ENCODE measurements around the gene WWC2. TPM values are rescaled to one million over a fixed set of nuclear protein-coding genes. Genes with fewer than 3 reads are reported as not detected.
"Not testable (repeated sequence)": the region's sequence is repeated elsewhere in the genome, so short reads cannot be mapped to it uniquely, and the experiment has no call there.

The WWC2 gene
- total RNA-seq, 1 experiment from 2014 or later: 82.8 TPM

- ChIA-PET POLR2A (ENCODE audit: low non-redundant PET) (no interaction called here), CTCF (no interaction called here)
- no peaks in the 10 kb centered on the region for H3K27me3 ChIP-seq (replicated peaks; ENCODE audit: insufficient read depth, low read depth, low read length, poor library complexity)
- TF ChIP-seq CTCF (conservative IDR thresholded peaks at IDR 0.05; ENCODE audit: low read depth, low read length): no peak
- no peak for TF ChIP-seq EZH2 (IDR thresholded peaks at IDR 0.05; ENCODE audit: borderline replicate concordance, low read depth, low read length, poor library complexity, severe bottlenecking)
- no peak for DNase-seq (ENCODE audit: low spot score)
- H3K4me3 ChIP-seq (ENCODE audit: low read depth, low read length, poor library complexity, severe bottlenecking): no peak overlapping the region
- peaks cover 4% of the 10 kb centered on the region for H3K9me3 ChIP-seq (ENCODE audit: low read depth, low read length, poor library complexity, severe bottlenecking)
- BruUV-seq (replicated peaks): no TSS peak
- H3K36me3 ChIP-seq (ENCODE audit: insufficient read depth, low read length, poor library complexity, severe bottlenecking): peaks cover 5% of the 10 kb centered on the region
- no peaks in the 10 kb centered on the region for H3K4me1 ChIP-seq (ENCODE audit: insufficient read depth, low read length, poor library complexity, severe bottlenecking)
- intact Hi-C loops (cut with micrococcal nuclease; ENCODE audit: unreplicated experiment): no loop called here
- H3K27ac ChIP-seq (ENCODE audit: low read depth, low read length, poor library complexity, severe bottlenecking): no peak overlapping the region
These were observed 222.5 kb downstream of the WWC2 start for GRCh38 chr4:183321516-183321915.

GRCh38 chr4:183322326-183322725 is 223.3 kb downstream of the WWC2 start, which contains the start of gene CLDN24:
Gene CLDN24 (minus strand): TSS chr4:183322426. CDS start chr4:183322426, 0 bp downstream.
- intact Hi-C loops (cut with micrococcal nuclease; ENCODE audit: unreplicated experiment): no loop called here
- no peaks in the 10 kb centered on the region for H3K27me3 ChIP-seq (replicated peaks; ENCODE audit: insufficient read depth, low read depth, low read length, poor library complexity)
- POLR2A ChIA-PET (ENCODE audit: low non-redundant PET): no interaction called here
- no peaks in the 10 kb centered on the region for H3K4me1 ChIP-seq (ENCODE audit: insufficient read depth, low read length, poor library complexity, severe bottlenecking)
- no peak within 1 kb of the TSS for H3K4me3 ChIP-seq (ENCODE audit: low read depth, low read length, poor library complexity, severe bottlenecking)
- H3K9me3 ChIP-seq (ENCODE audit: low read depth, low read length, poor library complexity, severe bottlenecking): peaks cover 4% of the 10 kb centered on the region
- peaks cover 3% of the 10 kb centered on the region for H3K36me3 ChIP-seq (ENCODE audit: insufficient read depth, low read length, poor library complexity, severe bottlenecking)
- CTCF ChIA-PET: no interaction called here
- no peak within 1 kb of the TSS for H3K27ac ChIP-seq (ENCODE audit: low read depth, low read length, poor library complexity, severe bottlenecking)
- TF ChIP-seq CTCF (conservative IDR thresholded peaks at IDR 0.05; ENCODE audit: low read depth, low read length) (no peak), EZH2 (IDR thresholded peaks at IDR 0.05; ENCODE audit: borderline replicate concordance, low read depth, low read length, poor library complexity, severe bottlenecking) (no peak)
- no TSS peak for BruUV-seq (replicated peaks)
- DNase-seq (ENCODE audit: low spot score): no peak

- peaks cover 4% of the 10 kb centered on the region for H3K9me3 ChIP-seq (ENCODE audit: low read depth, low read length, poor library complexity, severe bottlenecking)
- H3K36me3 ChIP-seq (ENCODE audit: insufficient read depth, low read length, poor library complexity, severe bottlenecking): peaks cover 3% of the 10 kb centered on the region
- ChIA-PET CTCF (no interaction called here), POLR2A (ENCODE audit: low non-redundant PET) (no interaction called here)
- no peak overlapping the region for H3K4me3 ChIP-seq (ENCODE audit: low read depth, low read length, poor library complexity, severe bottlenecking)
- TF ChIP-seq EZH2 (IDR thresholded peaks at IDR 0.05; ENCODE audit: borderline replicate concordance, low read depth, low read length, poor library complexity, severe bottlenecking): no peak
- TF ChIP-seq CTCF (conservative IDR thresholded peaks at IDR 0.05; ENCODE audit: low read depth, low read length): no peak
- H3K27ac ChIP-seq (ENCODE audit: low read depth, low read length, poor library complexity, severe bottlenecking): no peak overlapping the region
- intact Hi-C loops (cut with micrococcal nuclease; ENCODE audit: unreplicated experiment): no loop called here
- BruUV-seq (replicated peaks): no TSS peak
- H3K4me1 ChIP-seq (ENCODE audit: insufficient read depth, low read length, poor library complexity, severe bottlenecking): no peaks in the 10 kb centered on the region
- H3K27me3 ChIP-seq (replicated peaks; ENCODE audit: insufficient read depth, low read depth, low read length, poor library complexity): no peaks in the 10 kb centered on the region
- DNase-seq (ENCODE audit: low spot score): no peak
These were observed 224.2 kb downstream of the WWC2 start for GRCh38 chr4:183323295-183323694.

- H3K4me1 ChIP-seq (ENCODE audit: insufficient read depth, low read length, poor library complexity, severe bottlenecking); H3K27me3 ChIP-seq (replicated peaks; ENCODE audit: insufficient read depth, low read depth, low read length, poor library complexity); CTCF ChIA-PET; H3K36me3 ChIP-seq (ENCODE audit: insufficient read depth, low read length, poor library complexity, severe bottlenecking); POLR2A ChIA-PET (ENCODE audit: low non-redundant PET); BruUV-seq (replicated peaks); H3K4me3 ChIP-seq (ENCODE audit: low read depth, low read length, poor library complexity, severe bottlenecking); intact Hi-C loops (cut with micrococcal nuclease; ENCODE audit: unreplicated experiment); H3K9me3 ChIP-seq (ENCODE audit: low read depth, low read length, poor library complexity, severe bottlenecking); H3K27ac ChIP-seq (ENCODE audit: low read depth, low read length, poor library complexity, severe bottlenecking); DNase-seq (ENCODE audit: low spot score): not testable (repeated sequence)
These were observed 225.0 kb downstream of the WWC2 start for GRCh38 chr4:183324056-183324455.
